GM18508 (cell line): ENCODE measurements around the gene FAM149A.

Experiments
- ATAC-seq: cut with Tn5 transposase; IDR thresholded peaks from one replicate; pipeline ENCODE4 v1.9.1; 2021; ENCODE audit warnings: moderate number of reproducible peaks; ENCODE audit not compliant: insufficient read depth, unreplicated experiment

The FAM149A gene

GRCh38 chr4:186150926-186151325 is 46.4 kb downstream of the FAM149A start:
- ATAC-seq = no peak

GRCh38 chr4:186151499-186151898 is 47.0 kb downstream of the FAM149A start:
- no peak for ATAC-seq

DNA sequence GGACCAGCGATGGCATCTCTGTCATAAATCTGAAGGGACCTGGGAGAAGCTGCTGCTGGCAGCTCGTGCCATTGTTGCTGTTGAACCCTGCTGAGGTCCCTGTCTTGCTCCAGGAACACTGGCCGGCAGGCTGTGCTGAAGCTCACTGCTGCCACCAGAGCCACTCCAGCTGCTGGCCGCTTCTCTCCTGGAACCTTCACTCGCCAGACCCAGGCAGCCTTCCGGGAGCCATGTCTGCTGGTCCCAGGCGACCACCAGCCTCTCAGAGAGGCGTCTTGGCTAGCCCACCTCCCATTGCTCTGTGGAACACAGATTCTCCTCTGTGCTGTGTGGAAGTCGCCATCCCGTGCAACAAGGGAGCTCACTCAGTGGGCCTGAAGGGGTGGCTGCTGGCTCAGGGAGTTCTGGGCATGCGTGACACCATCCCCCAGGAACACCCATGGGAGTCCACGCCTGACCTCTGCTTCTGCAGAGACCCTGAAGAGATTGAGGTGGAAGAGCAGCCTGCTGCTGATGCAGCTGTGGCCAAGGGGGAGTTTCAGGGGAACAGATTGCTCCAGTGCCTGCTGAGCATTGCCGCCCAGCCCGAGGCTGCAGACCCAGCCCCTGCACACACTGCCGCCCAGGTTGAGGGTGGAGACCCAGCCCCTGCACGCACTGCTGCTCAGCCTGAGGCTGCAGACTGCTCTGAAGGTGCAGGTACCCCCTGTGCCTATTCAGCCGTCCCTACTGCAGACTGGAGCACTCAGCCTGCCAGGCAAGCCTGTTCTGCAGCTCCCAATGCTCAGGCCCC is 53.7 kb downstream of the FAM149A start:
- ATAC-seq = no peak

- ATAC-seq = no peak
Observed at GRCh38 chr4:186158966-186159365, 54.5 kb downstream of the FAM149A start.

- no peak for ATAC-seq
Observed at GRCh38 chr4:186159613-186160012, 55.1 kb downstream of the FAM149A start.

- ATAC-seq = peak; percentile 85
Observed at GRCh38 chr4:186161138-186161537, 56.6 kb downstream of the FAM149A start.

DNA sequence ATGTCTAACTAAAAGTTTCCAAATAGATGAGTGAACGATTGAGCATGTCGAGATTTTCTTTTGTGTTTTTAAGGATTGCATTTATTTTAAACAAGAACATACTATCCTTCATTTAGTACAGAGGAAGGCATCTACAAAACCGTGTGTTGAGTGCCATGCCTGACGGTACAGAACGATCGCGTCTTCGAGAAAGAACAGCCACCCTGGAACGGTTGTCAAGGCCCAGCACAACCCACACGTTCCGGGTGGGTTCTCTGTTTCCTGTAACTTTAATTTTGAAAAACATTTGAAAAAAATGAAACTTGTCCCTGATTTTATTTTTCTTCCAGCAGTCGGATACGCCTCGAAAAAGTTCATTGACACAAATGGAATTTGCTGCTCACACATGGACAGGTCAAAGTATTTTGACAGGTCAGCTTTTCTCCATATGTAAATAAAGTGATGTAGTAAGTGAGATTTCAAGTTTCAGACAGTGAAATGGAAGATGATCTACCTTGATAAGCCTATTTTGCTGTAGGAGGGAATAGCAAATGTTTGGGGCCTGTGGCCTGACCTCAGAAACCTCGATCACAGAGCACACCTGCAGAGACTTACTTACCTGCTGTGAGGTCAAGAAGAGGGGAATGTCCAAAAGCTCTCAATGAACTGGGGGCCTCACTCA is 62.5 kb downstream of the FAM149A start:
- no peak for ATAC-seq

GRCh38 chr4:186167605-186168004 is 63.1 kb downstream of the FAM149A start:
- ATAC-seq = no peak

GRCh38 chr4:186168750-186169149 is 64.2 kb downstream of the FAM149A start:
- ATAC-seq = no peak

DNA sequence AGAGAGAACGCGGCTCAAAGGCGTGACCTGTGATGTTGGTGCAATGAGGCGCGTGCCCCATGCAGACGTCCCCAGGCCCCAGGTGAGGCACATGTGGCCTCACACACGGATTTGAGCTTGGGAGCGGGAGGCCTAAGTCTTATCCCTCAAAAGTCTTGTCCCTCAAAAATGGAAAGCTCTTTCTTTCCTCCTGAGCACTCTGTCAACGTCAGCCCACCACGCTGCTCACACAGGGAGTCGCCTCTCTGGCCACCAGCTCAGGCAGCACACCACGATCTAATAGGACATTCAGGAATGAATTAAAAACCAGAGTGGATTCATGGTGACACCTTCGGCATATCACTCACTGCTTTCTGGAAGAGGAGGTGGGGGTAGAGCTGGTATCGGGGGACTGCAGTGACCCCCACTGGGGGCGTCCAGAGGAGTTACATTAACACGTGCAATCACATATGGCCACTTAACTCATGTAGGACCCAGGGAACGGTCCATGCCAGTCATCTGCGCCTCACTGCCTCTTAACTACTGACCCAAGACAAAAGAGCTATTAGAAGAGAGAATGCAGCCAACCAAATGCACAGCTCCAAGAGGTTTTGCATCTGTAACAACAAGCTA is 64.9 kb downstream of the FAM149A start:
- ATAC-seq = no peak

- ATAC-seq = no peak
Observed at GRCh38 chr4:186169945-186170802, 65.7 kb downstream of the FAM149A start.

DNA sequence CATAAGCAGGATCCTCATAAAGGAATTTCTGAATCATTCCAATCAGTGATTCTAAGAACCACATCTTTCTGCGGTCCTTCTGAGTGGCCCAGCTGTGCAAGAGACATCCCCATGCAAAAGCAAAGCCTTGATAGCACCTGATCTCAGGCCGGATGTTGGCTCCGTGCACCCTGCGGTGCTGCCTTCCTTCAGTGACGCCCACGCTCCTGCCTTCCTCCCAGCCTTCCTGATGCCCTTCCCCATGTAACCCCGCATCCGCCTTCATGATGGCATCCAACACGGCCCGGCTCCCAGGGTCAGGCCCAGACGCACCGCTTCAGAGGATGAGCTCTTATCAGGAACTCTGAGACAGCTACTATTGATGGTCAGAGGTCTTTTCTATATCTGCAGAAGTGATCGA is 66.5 kb downstream of the FAM149A start:
- ATAC-seq = no peak

DNA sequence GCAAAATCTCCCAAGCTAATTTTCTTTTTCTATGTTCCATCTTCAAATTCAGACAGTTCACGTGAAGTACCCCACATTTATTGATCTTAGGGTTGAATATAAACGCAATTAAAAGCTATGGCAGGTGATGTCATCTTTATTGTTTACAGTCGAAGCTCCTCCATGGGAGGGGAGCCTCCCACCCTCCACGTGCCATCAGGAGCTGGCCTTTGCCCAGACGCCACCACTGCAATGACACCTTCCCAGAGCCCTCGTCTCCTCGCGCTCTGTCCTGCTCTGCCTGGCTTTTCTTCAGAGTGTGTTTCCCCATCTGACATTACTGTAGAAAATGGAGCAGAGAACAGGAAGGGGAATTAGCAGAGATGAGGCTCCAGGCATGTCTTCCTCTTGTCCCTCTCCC is 68.0 kb downstream of the FAM149A start:
- no peak for ATAC-seq

DNA sequence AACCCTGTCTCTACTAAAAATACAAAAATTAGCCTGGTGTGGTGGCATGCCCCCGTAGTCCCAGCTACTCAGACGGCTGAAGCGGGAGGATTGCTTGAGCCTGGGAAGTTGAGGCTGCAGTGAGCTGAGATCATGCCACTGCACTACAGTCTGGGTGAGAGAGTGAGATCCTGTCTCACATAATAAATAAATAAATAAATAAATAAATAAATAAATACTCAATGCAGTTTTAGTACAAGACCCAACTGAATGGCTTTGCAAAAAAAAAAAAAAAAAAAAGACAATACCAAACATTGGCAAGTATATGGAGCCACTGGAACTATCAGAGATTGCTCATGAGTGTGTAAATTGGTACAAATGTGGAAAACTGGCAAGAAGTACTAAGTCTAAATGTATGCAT is 83.6 kb downstream of the FAM149A start:
- ATAC-seq = no peak

DNA sequence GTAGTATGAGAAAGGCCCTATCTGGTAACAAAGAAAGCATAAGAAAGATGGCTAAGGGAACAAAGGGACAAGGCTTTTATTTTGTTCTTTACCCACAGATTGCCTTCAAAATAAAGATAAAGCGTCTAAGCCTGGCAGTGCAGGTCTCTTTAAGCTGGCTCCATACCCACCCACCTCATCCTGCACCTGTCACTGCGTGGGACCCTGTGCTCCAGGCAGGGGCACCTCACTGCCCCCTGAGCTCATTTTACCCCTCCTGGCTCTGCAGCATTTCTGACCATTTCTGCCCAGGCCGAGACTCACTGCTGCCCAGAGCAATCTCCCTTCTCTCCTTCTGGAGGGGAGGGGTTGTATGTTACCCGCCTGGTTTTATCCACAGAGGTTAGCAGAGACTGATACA is 85.2 kb downstream of the FAM149A start:
- ATAC-seq = no peak

GRCh38 chr4:186190581-186191199 is 86.2 kb downstream of the FAM149A start:
- peak; percentile 22 for ATAC-seq

GRCh38 chr4:186191200-186192065 is 86.9 kb downstream of the FAM149A start, which contains the start of gene CYP4V2:
CYP4V2 (plus strand) TSS chr4:186191567; CDS start chr4:186191824, 257 bp downstream.
- peak; percentile 75 for ATAC-seq

DNA sequence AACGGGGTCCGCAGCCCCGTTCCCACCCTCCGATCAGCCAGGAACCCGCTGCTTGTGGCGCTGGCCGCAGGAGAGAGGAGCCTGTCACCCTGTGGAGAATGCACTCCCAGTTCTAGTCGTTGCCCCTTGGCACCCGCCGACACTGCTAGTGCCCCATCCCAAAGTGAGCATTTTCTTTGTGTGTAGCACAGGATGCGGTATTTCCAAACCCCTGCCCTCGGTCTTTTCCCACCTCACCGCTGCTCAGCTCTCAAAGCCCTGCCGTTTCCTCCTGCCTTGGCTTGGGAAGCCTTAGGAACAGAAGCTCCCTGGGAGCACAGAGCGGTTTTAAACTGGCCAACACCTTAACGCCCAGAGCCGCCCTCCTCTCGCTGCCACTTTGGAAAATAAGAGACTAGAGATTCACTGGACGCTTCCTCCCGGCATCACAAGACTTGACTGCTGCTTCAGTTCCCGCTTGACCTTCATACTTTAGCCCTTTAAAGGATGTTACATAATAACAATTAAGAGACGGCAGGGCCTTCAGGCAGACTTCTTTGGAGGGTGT is 87.6 kb downstream of the FAM149A start:
- ATAC-seq = no peak

DNA sequence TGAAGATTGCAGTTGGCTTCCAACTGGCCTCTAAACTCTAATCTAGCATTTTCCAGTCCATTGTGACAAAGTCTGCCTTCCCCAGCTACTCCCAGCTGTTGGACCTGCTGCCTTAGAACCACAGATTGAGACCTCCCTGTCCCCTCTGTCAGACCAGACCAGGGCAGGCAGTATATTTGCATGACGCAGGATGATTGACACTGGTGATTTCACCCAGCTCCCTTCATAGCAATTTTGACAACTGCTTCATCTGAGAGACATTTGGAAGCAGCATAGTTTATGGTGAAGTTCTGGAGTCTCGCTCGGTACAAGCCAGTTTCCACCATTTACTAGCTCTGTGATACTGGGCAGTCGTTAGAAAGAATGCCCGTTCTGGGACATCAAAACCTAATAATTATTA is 89.3 kb downstream of the FAM149A start:
- ATAC-seq = no peak
